GM23248 (cell line): ENCODE results near the gene SRPK1. TPM values are rescaled to one million over a fixed set of nuclear protein-coding genes. Genes with fewer than 3 reads are reported as not detected.

Source experiments
- DNase-seq: peaks from one replicate; pipeline ENCODE4 v3.0.0-alpha.2; 2015
- H2AFZ ChIP-seq: fragments of 200-600 bp; sonication (generic); 2 replicates; pipeline ENCODE4 v1.6.1; 2016; ENCODE audit warnings: antibody characterized with exemption
- H3F3A ChIP-seq: fragments of 200-600 bp; sonication (generic); 2 replicates; pipeline ENCODE4 v1.6.1; 2016; ENCODE audit warnings: mild to moderate bottlenecking, antibody characterized with exemption, mixed run types; ENCODE audit not compliant: insufficient read depth
- H3K27ac ChIP-seq: fragments of 200-600 bp; sonication (generic); 2 replicates; pipeline ENCODE4 v1.5.1; 2016; ENCODE audit warnings: mild to moderate bottlenecking
- H3K27me3 ChIP-seq: fragments of 200-600 bp; sonication (generic); replicated peaks from 2 replicates; pipeline ENCODE4 v1.6.1; 2016; ENCODE audit warnings: mild to moderate bottlenecking; ENCODE audit not compliant: insufficient read depth
- H3K36me3 ChIP-seq: fragments of 200-600 bp; sonication (generic); 2 replicates; pipeline ENCODE4 v1.6.1; 2016; ENCODE audit warnings: low read depth, mild to moderate bottlenecking
- H3K4me1 ChIP-seq: fragments of 200-600 bp; sonication (generic); 2 replicates; pipeline ENCODE4 v1.6.1; 2016; ENCODE audit warnings: mild to moderate bottlenecking; ENCODE audit not compliant: insufficient read depth
- H3K4me2 ChIP-seq: fragments of 200-600 bp; sonication (generic); one replicate; pipeline ENCODE4 v1.6.1; 2016; ENCODE audit warnings: mild to moderate bottlenecking; ENCODE audit not compliant: unreplicated experiment
- H3K4me3 ChIP-seq: fragments of 200-600 bp; sonication (generic); 2 replicates; pipeline ENCODE4 v1.5.1; 2016; ENCODE audit warnings: mild to moderate bottlenecking
- H3K79me2 ChIP-seq: fragments of 200-600 bp; sonication (generic); 2 replicates; pipeline ENCODE4 v1.6.1; 2016; ENCODE audit warnings: mild to moderate bottlenecking; ENCODE audit not compliant: insufficient read depth
- H3K9ac ChIP-seq: fragments of 200-600 bp; sonication (generic); 2 replicates; pipeline ENCODE4 v1.6.1; 2016; ENCODE audit warnings: mild to moderate bottlenecking
- H3K9me2 ChIP-seq: fragments of 200-600 bp; sonication (generic); 2 replicates; pipeline ENCODE4 v1.6.1; 2016; ENCODE audit warnings: mixed run types, mild to moderate bottlenecking, moderate library complexity; ENCODE audit not compliant: insufficient read depth
- H3K9me3 ChIP-seq: fragments of 200-600 bp; sonication (generic); one replicate; pipeline ENCODE4 v1.6.1; 2017; ENCODE audit warnings: low read depth
- H4K20me1 ChIP-seq: fragments of 200-600 bp; sonication (generic); 2 replicates; pipeline ENCODE4 v1.6.0; 2016; ENCODE audit not compliant: insufficient read depth
- EZH2 ChIP-seq: fragments of 200-600 bp; sonication (generic); IDR thresholded peaks from 2 replicates; pipeline ENCODE4 v1.6.1; 2018; ENCODE audit warnings: antibody characterized with exemption, mild to moderate bottlenecking; ENCODE audit not compliant: insufficient read depth, poor library complexity, severe bottlenecking
- EZH2phosphoT487 ChIP-seq: fragments of 200-600 bp; sonication (generic); IDR thresholded peaks from 2 replicates; pipeline ENCODE4 v1.6.1; 2018; ENCODE audit warnings: antibody characterized with exemption, moderate library complexity, mild to moderate bottlenecking, low read depth; ENCODE audit not compliant: insufficient read depth
- whole genome bisulfite sequencing, 2 experiments: methylation state at CpG; one replicate each; pipeline ENCODE4 v1.1.6; 2015 to 2017; ENCODE audit warnings: low lambda C conversion rate in 2 of 2, low coverage in 1 of 2; ENCODE audit errors: missing lambda C conversion rate in 2 of 2; 5-methylcytosine and 5-hydroxymethylcytosine counted together
- in situ Hi-C: fragments of 300-500 bp; cut with MboI; formaldehyde crosslinking; loops from 2 replicates; pipeline ENCODE4 v1.15.0; 2020
- polyA plus RNA-seq: library from polyadenylated mRNA; unstranded; fragments of >200 nt; fragmentation: Nextera tagmentation; extraction: Ambion mirVana; gene quantifications from 2 replicates; pipeline ENCODE4 v1.2.1, GENCODE V29; 2016
- total RNA-seq: library from RNA; depleted of rRNA; stranded (reverse); fragments of >200 nt; shearing (Covaris generic); gene quantifications from 2 replicates; pipeline ENCODE4 v1.2.3, GENCODE V29; 2014

The SRPK1 gene
- total and polyA plus RNA-seq, 2 experiments from 2014 or later = 28.9 to 44.4 TPM

DNA sequence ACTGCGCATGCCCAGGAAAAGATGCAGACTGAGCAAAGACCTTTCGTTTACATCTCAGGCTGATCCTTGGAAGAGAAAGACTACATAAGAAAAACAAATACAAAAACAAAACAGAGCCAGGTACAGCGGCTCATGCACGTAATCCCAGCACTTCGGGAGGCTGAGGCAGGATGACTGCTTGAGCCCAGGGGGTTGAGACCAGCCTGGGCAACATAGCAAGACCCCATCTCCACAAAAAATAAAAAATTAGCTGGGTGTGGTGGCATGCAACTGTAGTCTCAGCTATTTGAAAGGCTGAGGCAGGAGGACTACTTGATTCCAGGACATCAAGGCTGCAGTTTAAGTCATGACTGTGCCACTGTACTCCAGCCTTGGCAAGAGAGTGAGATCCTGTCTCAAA is 41.7 kb downstream of the SRPK1 start:
- H3K9ac ChIP-seq = no peak overlapping the region
- 98 to 99% methylated on average over 5 of the region's 5 CpGs for WGBS, 2 experiments
- H3K27me3 ChIP-seq = no peaks in the 10 kb centered on the region
- H3K27ac ChIP-seq = no peak overlapping the region
- peaks cover 12% of the 10 kb centered on the region for H3K9me3 ChIP-seq
- H2AFZ ChIP-seq = no peak overlapping the region
- H4K20me1 ChIP-seq = no peaks in the 10 kb centered on the region
- no peak overlapping the region for H3K4me2 ChIP-seq
- H3K9me2 ChIP-seq = no peaks in the 10 kb centered on the region
- H3F3A ChIP-seq = no peaks in the 10 kb centered on the region
- in situ Hi-C loops = no loop called here
- H3K36me3 ChIP-seq = peaks cover 25% of the 10 kb centered on the region
- no peaks in the 10 kb centered on the region for H3K79me2 ChIP-seq
- no peak for DNase-seq
- H3K4me1 ChIP-seq = no peaks in the 10 kb centered on the region
- H3K4me3 ChIP-seq = no peak overlapping the region
- TF ChIP-seq EZH2 (no peak), EZH2phosphoT487 (no peak)

DNA sequence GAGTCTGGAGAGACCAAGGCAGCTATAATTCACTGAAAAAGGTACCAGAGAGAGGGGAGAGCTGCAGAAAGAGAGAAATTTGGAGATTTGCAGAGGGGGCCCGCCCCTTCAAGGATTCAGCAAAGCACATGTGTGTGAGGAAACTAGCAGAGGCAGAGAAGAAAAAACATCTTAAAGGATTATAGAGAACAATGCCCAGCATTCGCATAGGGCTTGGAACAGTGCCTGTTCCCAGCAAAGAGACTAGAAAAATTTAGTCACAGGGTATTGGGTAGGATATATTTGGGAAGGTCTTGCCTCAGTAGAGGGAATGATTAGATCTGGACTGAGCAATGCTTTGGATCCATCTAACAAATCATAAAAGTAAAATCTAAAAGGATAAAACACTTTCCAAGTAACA is 44.0 kb downstream of the SRPK1 start:
- H4K20me1 ChIP-seq = no peaks in the 10 kb centered on the region
- no peak overlapping the region for H3K27ac ChIP-seq
- no peak overlapping the region for H3K4me3 ChIP-seq
- TF ChIP-seq EZH2phosphoT487 (no peak), EZH2 (no peak)
- H3K36me3 ChIP-seq = peaks cover 21% of the 10 kb centered on the region
- H2AFZ ChIP-seq = no peak overlapping the region
- DNase-seq = no peak
- H3K4me1 ChIP-seq = no peaks in the 10 kb centered on the region
- H3K27me3 ChIP-seq = no peaks in the 10 kb centered on the region
- peaks cover 10% of the 10 kb centered on the region for H3K9me3 ChIP-seq
- no peaks in the 10 kb centered on the region for H3K9me2 ChIP-seq
- H3K4me2 ChIP-seq = no peak overlapping the region
- in situ Hi-C loops = no loop called here
- WGBS, 2 experiments = 100% methylated on average over 2 of the region's 2 CpGs
- no peaks in the 10 kb centered on the region for H3F3A ChIP-seq
- no peak overlapping the region for H3K9ac ChIP-seq
- H3K79me2 ChIP-seq = no peaks in the 10 kb centered on the region

DNA sequence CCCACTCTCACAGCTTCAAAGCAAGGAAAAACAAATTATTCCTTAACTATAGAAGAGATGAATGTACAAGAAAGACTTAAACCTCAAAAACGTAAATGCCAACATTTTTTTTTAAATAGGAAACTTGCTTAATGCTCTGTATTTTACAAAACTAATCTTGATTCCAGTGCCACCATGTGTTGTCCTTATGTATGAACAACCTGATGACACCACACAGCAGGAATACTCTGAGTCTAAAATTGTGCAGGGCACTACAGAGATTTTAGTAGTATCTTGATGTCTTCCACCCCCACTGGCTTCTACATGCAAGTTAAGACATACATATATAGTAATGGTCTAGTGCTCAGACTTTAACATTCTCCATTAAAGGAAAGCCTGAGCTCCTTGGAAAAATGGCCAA is 46.2 kb downstream of the SRPK1 start:
- Histone ChIP-seq H2AFZ (no peak overlapping the region), H3K9ac (no peak overlapping the region), H3K4me2 (no peak overlapping the region), H3K79me2 (no peaks in the 10 kb centered on the region), H3K27me3 (no peaks in the 10 kb centered on the region), H3K4me3 (no peak overlapping the region), H3K9me3 (no peaks in the 10 kb centered on the region), H3K27ac (no peak overlapping the region), H3F3A (no peaks in the 10 kb centered on the region), H3K4me1 (no peaks in the 10 kb centered on the region), H3K36me3 (peaks cover 13% of the 10 kb centered on the region), H3K9me2 (no peaks in the 10 kb centered on the region), H4K20me1 (no peaks in the 10 kb centered on the region)
- TF ChIP-seq EZH2 = no peak
- TF ChIP-seq EZH2phosphoT487 = no peak
- WGBS, 2 experiments = 96 to 100% methylated on average over 1 of the region's 1 CpG
- no peak for DNase-seq
- in situ Hi-C loops = no loop called here

DNA sequence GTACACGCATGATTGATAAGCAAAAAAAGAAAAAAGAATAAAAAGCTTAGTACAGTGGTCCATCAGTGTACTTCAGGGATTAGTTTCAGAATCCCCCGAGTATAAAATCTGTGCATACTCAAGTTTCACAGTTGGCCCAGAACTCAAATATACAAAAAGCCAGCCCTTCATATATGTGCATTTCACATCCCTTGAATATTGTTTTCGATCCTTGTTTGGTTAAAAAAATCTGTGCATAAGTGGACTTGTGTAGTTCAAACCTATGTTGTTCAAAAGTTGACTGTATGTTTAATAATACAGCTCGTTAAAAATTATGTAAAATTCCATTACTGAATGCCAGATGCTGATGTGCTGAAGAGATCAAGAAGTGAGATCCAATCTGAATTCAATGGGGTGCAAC is 61.5 kb downstream of the SRPK1 start:
- peaks cover 17% of the 10 kb centered on the region; the same call in 1 of the 2 replicates for H3K36me3 ChIP-seq
- no peak overlapping the region for H2AFZ ChIP-seq
- no peak for TF ChIP-seq EZH2
- TF ChIP-seq EZH2phosphoT487 = no peak
- no peak overlapping the region for H3K9ac ChIP-seq
- H3K27me3 ChIP-seq = no peaks in the 10 kb centered on the region
- no peak overlapping the region for H3K27ac ChIP-seq
- DNase-seq = no peak
- H3K4me3 ChIP-seq = no peak overlapping the region
- H3K79me2 ChIP-seq = no peaks in the 10 kb centered on the region
- H3K9me2 ChIP-seq = no peaks in the 10 kb centered on the region
- H3K4me1 ChIP-seq = no peaks in the 10 kb centered on the region
- no peaks in the 10 kb centered on the region for H3F3A ChIP-seq
- in situ Hi-C loops = no loop called here
- no peak overlapping the region for H3K4me2 ChIP-seq
- no peaks in the 10 kb centered on the region for H3K9me3 ChIP-seq
- WGBS, 2 experiments = 97 to 98% methylated on average over 4 of the region's 4 CpGs
- H4K20me1 ChIP-seq = no peaks in the 10 kb centered on the region

DNA sequence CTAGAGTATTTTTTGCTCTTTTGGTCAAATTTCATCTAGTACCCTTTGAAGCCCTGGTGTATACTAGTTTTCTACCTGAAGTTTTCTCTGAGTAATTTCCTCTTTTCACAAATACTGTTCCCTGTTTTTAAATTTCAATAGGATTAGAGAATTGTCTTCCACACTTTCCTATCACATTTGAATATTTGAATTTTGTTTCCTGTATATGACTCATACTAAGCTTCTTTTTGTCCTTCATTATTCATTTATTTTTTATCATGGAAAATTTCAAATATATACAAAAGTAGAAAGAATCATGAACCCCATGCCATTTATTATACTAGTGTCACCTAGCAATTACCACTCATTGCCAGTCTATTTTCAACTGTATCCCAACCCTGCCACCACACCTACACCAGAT is 63.0 kb downstream of the SRPK1 start:
- Histone ChIP-seq H3K4me1 (no peaks in the 10 kb centered on the region), H3K36me3 (peaks cover 20% of the 10 kb centered on the region; the same call in 1 of the 2 replicates), H3K4me3 (no peak overlapping the region), H3K4me2 (no peak overlapping the region), H3K9me2 (no peaks in the 10 kb centered on the region), H4K20me1 (no peaks in the 10 kb centered on the region), H2AFZ (no peak overlapping the region), H3K27ac (no peak overlapping the region), H3K9me3 (no peaks in the 10 kb centered on the region), H3K27me3 (no peaks in the 10 kb centered on the region), H3K9ac (no peak overlapping the region), H3K79me2 (no peaks in the 10 kb centered on the region), H3F3A (no peaks in the 10 kb centered on the region)
- DNase-seq = no peak
- TF ChIP-seq EZH2 = no peak
- TF ChIP-seq EZH2phosphoT487 = no peak
- in situ Hi-C loops = no loop called here
